ENCODE results near the gene CORO1A.
A peak's percentile ranks its signal among the peaks of the same experiment; 100 is the strongest.

DNA sequence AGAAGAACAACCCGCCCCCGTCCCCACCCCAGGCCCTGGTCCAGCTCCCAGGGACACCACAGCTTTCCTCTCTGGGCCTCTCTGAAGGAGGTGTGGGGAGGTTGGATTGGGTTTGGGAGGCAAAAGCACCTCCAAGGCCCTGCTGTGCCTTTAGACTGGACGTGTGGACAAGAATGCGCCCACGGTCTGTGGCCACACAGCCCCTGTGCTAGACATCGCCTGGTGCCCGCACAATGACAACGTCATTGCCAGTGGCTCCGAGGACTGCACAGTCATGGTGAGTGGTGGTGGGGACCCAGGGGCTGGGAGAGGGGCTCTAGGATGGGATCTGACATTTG lies 3.0 kb downstream of the CORO1A start:
- TF ChIP-seq POLR2AphosphoS5 (IDR thresholded peaks at IDR 0.05; ENCODE audit: low read depth, low read length): no peak
- peak; percentile 6; the same call in 1 of the 2 replicates for TF ChIP-seq POLR2A (IDR thresholded peaks at IDR 0.05; ENCODE audit: low read depth, low read length)
- no peak for TF ChIP-seq TAF1 (IDR thresholded peaks at IDR 0.05; ENCODE audit: borderline replicate concordance, low read depth, low read length)
